ENCODE measurements around the gene C9orf43. TPM values are rescaled to one million over a fixed set of nuclear protein-coding genes. Genes with fewer than 3 reads are reported as not detected.

Gene C9orf43
- total RNA-seq, 3 donors from 2014 or later (not counting 1 experiment from before 2014, with no cell fraction given), result 0.45 to 0.71 (median 0.50) TPM

- WGBS (ENCODE audit: insufficient coverage), result 54% methylated on average over 7 of the region's 7 CpGs
- TF ChIP-seq CTCF (IDR thresholded peaks at IDR 0.05), result no peak
- no peak overlapping the region for H3K27ac ChIP-seq (ENCODE audit: low read length)
- Mint-ChIP-seq H3K9me3 (no peaks in the 10 kb centered on the region), H3K4me1 (peaks cover 26 to 27% of the 10 kb centered on the region in 2 donors), H3K27ac (no peak overlapping the region), H3K36me3 (no peaks in the 10 kb centered on the region), H3K4me3 (peak overlapping the region; percentile 47), H3K27me3 (ENCODE audit: low read depth in 2 of 2) (no peaks in the 10 kb centered on the region)
- DNase-seq (peak; percentile 35 to 49), ATAC-seq (peak; percentile 8 to 80 (median 58))
- no peaks in the 10 kb centered on the region for H3K36me3 ChIP-seq (ENCODE audit: control insufficient read depth, insufficient read depth, low read length)
- no peak overlapping the region for H3K4me3 ChIP-seq (ENCODE audit: low read length)
- no peaks in the 10 kb centered on the region for H3K9me3 ChIP-seq (ENCODE audit: control insufficient read depth, insufficient read depth, low read length)
- H3K4me1 ChIP-seq (ENCODE audit: control insufficient read depth, insufficient read depth, low read length), result peaks cover 19% of the 10 kb centered on the region
- H3K27me3 ChIP-seq (ENCODE audit: control insufficient read depth, insufficient read depth, low read length), result no peaks in the 10 kb centered on the region
- intact Hi-C loops (cut with micrococcal nuclease), result no loop called here
Observed at GRCh38 chr9:113479174-113479621, 68.7 kb downstream of the C9orf43 start.

Other genes with a start within 250 kb of the C9orf43 start
- gene FKBP15, start 189.5 kb upstream of the C9orf43 start, total RNA-seq, result 10 to 100 TPM; 35.0 to 37.9 (median 35.9) TPM
- gene SLC31A1, start 189.2 kb upstream of the C9orf43 start, total RNA-seq, result 10 to 100 TPM in 2 of 3 donors, 1 to 10 TPM in 1; 7.9 to 27.8 (median 11.8) TPM
- gene CDC26, start 135.2 kb upstream of the C9orf43 start, total RNA-seq, result 10 to 100 TPM; 16.8 to 24.8 (median 21.5) TPM
- gene PRPF4, start 135.1 kb upstream of the C9orf43 start, total RNA-seq, result 10 to 100 TPM; 16.9 to 23.2 (median 21.1) TPM
- gene RNF183, start 107.4 kb upstream of the C9orf43 start, total RNA-seq, result not detected
- under 1 TPM; 0.16 to 0.55 (median 0.19) TPM for gene WDR31, start 70.5 kb upstream of the C9orf43 start, total RNA-seq
- gene BSPRY, start 61.2 kb upstream of the C9orf43 start, total RNA-seq, result 1 to 10 TPM; 3.3 to 5.5 (median 4.3) TPM
- gene HDHD3, start 33.8 kb upstream of the C9orf43 start, total RNA-seq, result 10 to 100 TPM in 1 of 3 donors, 1 to 10 TPM in 2; 6.1 to 11.8 (median 9.6) TPM
- gene ALAD, start 9.5 kb upstream of the C9orf43 start, total RNA-seq, result 10 to 100 TPM; 30.3 to 38.7 (median 36.4) TPM
- gene POLE3, start 72 bp upstream of the C9orf43 start, total RNA-seq, result 10 to 100 TPM; 59.2 to 66.7 (median 62.2) TPM
- gene RGS3, start 53.0 kb downstream of the C9orf43 start, total RNA-seq, result 100 to 1,000 TPM; 148 to 269 (median 190) TPM